HG03432 (cell line): Measurements from ENCODE around the gene KLHDC10.
A peak's percentile ranks its signal among the peaks of the same experiment; 100 is the strongest.
"Not testable (repeated sequence)": the region's sequence is repeated elsewhere in the genome, so short reads cannot be mapped to it uniquely, and the experiment has no call there.

Experiments used
- ATAC-seq: cut with Tn5 transposase; IDR thresholded peaks from one replicate; pipeline ENCODE4 v1.9.1; 2021; ENCODE audit warnings: mild to moderate bottlenecking, moderate library complexity; ENCODE audit not compliant: unreplicated experiment

KLHDC10 gene

GRCh38 chr7:130113887-130114286, 43.6 kb downstream of the KLHDC10 start:
- ATAC-seq = no peak

DNA sequence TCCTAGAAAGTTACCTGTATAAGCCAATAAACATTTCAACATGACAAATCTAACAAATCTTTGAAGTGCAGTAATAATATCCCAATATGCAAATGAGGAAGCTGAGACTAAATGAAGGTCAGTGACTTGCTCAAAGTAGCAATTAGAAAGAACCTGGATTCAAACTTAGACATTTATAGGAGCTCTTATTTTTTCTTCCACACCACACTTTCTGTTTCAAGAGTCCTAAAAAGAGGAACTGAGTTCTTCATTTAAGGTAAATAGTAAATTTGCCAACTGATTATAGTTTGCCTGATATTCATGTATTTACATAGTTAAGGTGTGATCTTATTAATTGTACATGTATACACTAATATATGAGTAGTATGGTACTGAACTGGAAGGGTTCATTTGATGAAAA, 44.0 kb downstream of the KLHDC10 start:
- peak; percentile 73 for ATAC-seq

- no peak for ATAC-seq
Measured at GRCh38 chr7:130114776-130115175, 44.4 kb downstream of the KLHDC10 start.

DNA sequence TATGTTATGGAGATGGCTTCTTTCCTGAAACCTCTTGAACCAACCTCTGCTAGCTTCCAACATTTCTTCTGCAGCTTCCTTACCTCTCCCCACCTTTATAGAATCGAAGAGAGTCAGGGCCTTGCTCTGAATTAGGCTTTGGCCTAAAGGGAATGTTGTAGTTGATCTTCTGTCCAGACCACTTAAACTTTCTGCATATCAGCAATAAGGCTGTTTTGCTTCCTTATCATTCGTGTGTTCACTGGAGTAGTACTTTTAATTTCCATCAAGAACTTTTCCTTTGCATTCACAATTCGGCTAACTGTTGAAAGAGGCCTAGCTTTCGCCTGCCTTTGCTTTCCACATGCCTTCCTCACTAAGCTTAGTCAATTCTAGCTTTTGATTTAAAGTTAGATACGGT, 48.0 kb downstream of the KLHDC10 start:
- ATAC-seq = no peak

DNA sequence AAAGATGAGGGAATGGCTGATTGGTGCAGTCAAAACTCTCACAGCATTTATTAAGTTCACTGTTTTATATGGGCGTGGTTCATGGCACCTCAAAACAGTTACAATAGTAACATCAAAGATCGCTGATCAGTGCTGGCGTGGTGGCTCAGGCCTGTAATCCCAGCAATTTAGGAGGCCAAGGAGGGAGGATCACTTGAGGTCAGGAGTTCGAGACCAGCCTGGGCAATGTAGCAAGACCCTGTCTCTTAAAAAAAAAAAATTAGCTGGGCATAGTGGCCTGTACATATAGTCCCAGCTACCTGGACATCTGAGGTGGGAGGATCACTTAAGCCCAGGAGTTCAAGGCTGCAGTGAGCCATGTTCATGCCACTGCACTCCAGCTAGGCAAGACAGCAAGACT, 48.5 kb downstream of the KLHDC10 start:
- ATAC-seq = no peak

DNA sequence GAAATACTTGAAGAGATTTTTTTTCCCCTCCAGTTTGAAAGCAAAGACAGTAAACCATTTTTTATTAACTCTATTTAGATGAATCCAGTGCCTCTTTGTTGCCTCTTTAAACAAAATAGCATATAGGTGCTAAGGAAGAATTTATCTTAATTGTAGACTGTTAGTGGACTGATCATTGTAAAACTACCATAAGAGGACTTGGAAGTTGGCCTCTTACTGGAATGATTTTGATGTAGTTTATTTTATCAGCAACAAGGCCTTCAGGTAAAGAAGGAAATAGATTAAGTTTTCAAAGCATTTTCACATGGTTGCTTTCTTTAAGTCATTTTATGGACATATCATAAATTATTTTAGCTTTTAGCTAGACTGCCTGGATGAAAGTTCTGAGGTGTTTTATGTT, 53.2 kb downstream of the KLHDC10 start:
- no peak for ATAC-seq

GRCh38 chr7:130124711-130125110, 54.4 kb downstream of the KLHDC10 start:
- no peak for ATAC-seq

DNA sequence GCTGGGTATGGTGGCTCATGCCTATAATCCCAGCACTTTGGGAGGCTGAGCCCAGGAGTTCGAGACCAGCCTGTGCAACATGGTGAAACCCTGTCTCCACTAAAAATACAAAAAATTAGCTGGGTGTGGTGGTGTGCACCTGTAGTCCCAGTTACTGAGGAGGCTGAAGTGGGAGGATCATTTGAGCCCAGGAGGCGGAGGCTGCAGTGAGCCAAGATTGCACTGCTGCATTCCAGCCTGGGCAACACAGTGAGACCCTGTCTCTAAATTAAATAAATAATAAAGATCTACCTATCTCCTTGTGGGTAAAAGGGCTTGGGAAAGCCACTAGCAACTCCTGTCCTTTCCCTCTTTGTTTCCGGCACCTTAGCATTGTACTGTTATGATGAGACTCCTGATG, 56.5 kb downstream of the KLHDC10 start:
- not testable (repeated sequence) for ATAC-seq

GRCh38 chr7:130127404-130127803, 57.1 kb downstream of the KLHDC10 start:
- no peak for ATAC-seq

- no peak for ATAC-seq
Measured at GRCh38 chr7:130127821-130128317, 57.5 kb downstream of the KLHDC10 start.

GRCh38 chr7:130129011-130129411, 58.7 kb downstream of the KLHDC10 start:
- no peak for ATAC-seq

- no peak for ATAC-seq
Measured at GRCh38 chr7:130131191-130131834, 61.0 kb downstream of the KLHDC10 start.

- no peak for ATAC-seq
Measured at GRCh38 chr7:130131964-130132875, 61.9 kb downstream of the KLHDC10 start.

DNA sequence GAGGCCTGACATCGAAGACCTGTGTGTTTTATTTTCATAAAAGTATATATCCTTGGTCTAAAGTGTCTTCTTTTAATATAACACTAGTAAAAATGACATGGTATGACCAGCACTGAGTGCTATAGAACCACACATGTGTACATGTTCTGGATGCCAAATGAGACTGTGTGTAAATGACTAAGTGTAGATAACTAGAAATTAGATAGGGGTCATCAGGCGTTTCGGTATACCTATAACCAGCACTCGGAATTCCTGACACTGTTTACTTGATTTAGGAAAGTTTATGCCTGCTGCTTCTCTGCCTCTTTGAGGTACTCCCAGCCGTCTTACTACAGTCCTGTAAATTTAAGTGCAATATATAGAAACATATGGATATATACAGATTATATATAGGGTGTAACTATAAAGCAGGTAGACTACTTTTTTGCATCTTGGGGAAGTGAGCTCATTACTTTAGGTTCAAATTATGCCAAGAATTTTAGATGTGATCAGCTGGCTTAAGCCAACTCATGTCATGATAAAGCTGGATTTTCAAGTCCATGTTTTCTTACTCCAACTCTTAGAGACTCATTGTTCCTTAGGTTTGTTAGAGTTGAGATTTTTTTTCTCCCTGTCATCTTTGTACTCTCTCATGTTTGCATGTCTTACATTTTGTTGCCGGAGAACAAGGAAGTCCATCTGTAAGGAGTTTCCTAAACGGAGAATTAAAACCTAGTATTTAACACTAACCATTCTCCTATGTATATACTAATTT, 62.9 kb downstream of the KLHDC10 start:
- no peak for ATAC-seq

GRCh38 chr7:130134106-130134636, 63.8 kb downstream of the KLHDC10 start:
- no peak for ATAC-seq

DNA sequence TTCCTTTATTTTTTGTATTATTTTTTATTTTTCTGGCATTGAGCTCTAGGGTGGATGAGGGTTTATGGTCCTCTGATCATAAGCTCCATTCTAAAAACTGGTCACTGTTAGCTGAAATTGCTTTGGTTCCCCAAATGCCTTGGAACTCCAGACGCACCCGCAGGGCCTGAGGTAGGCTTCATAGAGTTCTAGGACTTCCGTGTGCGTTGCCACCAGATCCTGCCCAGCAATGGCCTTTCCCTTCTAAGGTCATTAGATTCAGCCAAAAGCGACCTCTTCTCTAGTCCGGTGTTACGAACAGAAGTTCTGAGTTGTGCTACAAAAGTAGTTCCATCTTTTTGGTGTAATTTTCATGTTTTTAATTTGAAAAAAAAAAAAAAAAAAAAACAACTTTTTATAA, 64.4 kb downstream of the KLHDC10 start:
- ATAC-seq = no peak

- ATAC-seq = no peak
Measured at GRCh38 chr7:130135208-130136205, 65.2 kb downstream of the KLHDC10 start.

DNA sequence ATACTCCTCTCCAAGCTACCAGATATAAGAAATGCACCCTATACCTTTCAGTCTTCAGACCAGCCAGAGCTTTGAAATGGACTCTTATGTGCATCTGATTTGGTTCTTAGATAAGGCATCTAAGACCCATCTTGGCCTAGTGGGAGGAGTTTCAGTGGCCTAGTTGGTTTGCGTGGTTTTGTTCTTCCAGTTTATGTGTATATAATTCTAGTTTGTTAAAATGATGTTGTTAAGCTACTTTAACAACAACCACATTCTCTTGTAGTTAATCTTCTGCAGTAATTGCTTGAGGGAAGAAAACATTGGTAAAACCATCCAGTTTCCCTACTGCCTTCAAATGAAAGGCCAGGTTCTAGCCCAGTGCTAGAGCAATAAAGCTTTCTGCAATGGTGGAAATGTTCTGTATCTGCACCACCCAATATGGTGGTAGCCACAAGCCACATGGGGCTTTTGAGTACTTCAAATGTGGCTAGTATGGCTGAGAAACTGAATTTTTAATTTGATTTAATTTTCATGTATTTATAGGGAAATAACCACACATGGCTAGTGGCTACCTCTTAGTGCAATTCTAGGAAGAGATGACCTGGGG, 66.3 kb downstream of the KLHDC10 start:
- ATAC-seq = no peak

- no peak for ATAC-seq
Measured at GRCh38 chr7:130137207-130137606, 66.9 kb downstream of the KLHDC10 start.
